ENCODE data around the gene TRIM45.

TRIM45 gene, protein sequence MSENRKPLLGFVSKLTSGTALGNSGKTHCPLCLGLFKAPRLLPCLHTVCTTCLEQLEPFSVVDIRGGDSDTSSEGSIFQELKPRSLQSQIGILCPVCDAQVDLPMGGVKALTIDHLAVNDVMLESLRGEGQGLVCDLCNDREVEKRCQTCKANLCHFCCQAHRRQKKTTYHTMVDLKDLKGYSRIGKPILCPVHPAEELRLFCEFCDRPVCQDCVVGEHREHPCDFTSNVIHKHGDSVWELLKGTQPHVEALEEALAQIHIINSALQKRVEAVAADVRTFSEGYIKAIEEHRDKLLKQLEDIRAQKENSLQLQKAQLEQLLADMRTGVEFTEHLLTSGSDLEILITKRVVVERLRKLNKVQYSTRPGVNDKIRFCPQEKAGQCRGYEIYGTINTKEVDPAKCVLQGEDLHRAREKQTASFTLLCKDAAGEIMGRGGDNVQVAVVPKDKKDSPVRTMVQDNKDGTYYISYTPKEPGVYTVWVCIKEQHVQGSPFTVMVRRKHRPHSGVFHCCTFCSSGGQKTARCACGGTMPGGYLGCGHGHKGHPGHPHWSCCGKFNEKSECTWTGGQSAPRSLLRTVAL

DNA sequence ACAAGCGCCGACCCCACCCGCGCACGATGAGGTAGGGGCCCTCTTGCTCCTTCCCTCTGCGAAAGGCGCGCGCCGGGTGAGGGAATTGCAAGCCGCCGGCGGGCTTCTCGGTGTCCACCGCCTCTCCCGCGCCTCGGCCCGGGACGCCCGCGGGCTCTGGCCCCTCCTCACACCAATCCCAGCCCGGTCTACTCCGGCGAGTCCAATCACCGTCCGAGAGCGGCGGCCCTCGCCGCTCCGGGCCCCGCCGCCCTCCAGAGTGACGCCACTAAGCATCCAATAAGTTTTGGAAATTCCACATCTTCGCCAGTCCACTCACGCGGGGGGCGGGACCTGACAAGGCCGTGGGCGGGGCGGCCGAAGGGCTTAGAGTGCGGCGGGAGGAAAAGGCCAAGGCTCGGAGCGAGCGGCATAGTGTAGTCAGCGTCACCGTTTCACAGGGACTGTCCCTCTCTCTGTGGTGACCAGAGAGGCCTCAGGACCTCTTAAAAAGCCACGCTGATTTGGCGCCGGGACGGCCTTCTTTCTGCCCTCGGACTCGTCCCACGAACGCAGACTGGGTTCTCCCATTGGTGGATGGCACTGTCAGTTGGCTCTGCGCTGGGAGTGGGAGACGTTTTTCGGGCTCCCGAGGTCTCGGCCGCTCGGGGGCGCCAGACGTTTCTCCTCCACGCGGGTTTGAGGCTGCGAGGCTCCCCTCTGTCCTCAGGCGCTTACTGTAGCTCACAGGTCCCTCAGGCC, at the start of gene TRIM45:
TSS of gene TRIM45 (minus strand) at position 161 of the 741 bp plus-strand sequence. CDS start 548 bp downstream, outside the sequence.
- ATAC-seq (ENCODE audit: low read depth) (peak; percentile 98), DNase-seq (ENCODE audit: low spot score) (peak; percentile 94)
- Histone ChIP-seq H3K36me3 (ENCODE audit: low read depth) (no peaks in the 10 kb centered on the region), H3K9me3 (ENCODE audit: severe bottlenecking) (no peaks in the 10 kb centered on the region), H3K4me1 (ENCODE audit: insufficient read depth, poor library complexity, severe bottlenecking) (peaks cover 3% of the 10 kb centered on the region), H3K27ac (ENCODE audit: poor library complexity, severe bottlenecking) (peak within 1 kb of the TSS; percentile 21), H3K4me3 (ENCODE audit: severe bottlenecking) (peak within 1 kb of the TSS; percentile 65), H3K27me3 (ENCODE audit: insufficient read depth, poor library complexity, severe bottlenecking) (no peaks in the 10 kb centered on the region)
- TF ChIP-seq, protein P1, sequence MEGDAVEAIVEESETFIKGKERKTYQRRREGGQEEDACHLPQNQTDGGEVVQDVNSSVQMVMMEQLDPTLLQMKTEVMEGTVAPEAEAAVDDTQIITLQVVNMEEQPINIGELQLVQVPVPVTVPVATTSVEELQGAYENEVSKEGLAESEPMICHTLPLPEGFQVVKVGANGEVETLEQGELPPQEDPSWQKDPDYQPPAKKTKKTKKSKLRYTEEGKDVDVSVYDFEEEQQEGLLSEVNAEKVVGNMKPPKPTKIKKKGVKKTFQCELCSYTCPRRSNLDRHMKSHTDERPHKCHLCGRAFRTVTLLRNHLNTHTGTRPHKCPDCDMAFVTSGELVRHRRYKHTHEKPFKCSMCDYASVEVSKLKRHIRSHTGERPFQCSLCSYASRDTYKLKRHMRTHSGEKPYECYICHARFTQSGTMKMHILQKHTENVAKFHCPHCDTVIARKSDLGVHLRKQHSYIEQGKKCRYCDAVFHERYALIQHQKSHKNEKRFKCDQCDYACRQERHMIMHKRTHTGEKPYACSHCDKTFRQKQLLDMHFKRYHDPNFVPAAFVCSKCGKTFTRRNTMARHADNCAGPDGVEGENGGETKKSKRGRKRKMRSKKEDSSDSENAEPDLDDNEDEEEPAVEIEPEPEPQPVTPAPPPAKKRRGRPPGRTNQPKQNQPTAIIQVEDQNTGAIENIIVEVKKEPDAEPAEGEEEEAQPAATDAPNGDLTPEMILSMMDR (IDR thresholded peaks at IDR 0.05; ENCODE audit: poor library complexity, severe bottlenecking), result peak; percentile 87

DNA sequence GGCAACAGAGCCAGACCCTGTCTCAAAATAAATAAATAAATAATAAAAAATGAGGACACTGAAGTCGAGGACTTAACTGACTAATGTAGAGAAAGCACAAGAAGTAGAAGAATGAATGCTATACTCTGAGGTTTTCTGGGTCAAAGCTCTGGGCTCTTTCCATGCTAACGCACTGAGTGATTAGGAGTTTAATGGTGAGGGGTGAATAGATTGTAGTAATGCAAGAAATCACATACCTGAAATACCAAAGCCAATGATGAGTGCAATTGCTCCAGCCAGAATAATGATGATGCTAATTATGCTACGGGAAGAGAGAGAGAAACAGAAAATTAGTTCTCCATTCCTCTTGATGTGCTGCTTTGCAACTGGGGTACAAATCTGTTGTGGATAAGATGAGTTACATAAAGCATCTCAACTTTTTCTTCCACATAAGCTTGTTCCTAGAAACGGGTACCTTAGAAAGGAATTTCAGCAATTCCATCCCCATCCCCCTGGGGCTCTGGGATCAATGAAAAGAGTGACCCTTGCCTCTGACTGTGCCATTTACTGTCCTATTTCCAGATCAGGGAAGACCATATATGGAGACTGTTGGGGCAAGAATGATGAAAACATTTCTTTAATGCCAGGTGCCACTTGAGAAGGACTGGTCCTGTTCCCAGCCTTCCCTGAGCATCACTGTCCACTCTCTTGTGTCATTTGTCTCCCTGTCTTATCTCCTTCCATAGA, 48.5 kb upstream of the TRIM45 start:
- H3K4me1 ChIP-seq (ENCODE audit: insufficient read depth, poor library complexity, severe bottlenecking), result peaks cover 4% of the 10 kb centered on the region
- no peak overlapping the region for H3K27ac ChIP-seq (ENCODE audit: poor library complexity, severe bottlenecking)
- no peak for ATAC-seq (ENCODE audit: low read depth)
- H3K4me3 ChIP-seq (ENCODE audit: severe bottlenecking), result no peak overlapping the region
- TF ChIP-seq, protein P1 (IDR thresholded peaks at IDR 0.05; ENCODE audit: poor library complexity, severe bottlenecking), result no peak
- DNase-seq (ENCODE audit: low spot score), result no peak
- no peaks in the 10 kb centered on the region for H3K36me3 ChIP-seq (ENCODE audit: low read depth)
- no peaks in the 10 kb centered on the region for H3K9me3 ChIP-seq (ENCODE audit: severe bottlenecking)
- H3K27me3 ChIP-seq (ENCODE audit: insufficient read depth, poor library complexity, severe bottlenecking), result no peaks in the 10 kb centered on the region

DNA sequence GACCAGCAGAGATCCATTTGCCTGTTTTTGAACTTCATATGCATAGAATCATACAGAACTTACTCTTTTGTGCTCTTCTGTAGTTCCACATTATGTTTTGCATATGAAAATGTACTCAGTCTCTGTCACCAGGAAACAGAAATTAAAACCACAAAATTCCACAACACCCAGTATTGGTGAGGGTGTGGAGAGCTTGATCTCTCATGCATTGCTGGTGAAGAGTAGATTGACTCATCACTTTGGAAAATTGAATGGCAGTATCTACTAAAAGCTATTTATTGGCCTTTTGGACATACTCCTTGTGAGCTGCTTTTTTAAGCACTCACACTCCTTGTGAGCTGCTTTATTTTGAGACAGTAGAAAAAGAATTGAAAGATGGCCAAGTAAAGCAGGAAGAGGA, 45.9 kb upstream of the TRIM45 start:
- H3K9me3 ChIP-seq (ENCODE audit: severe bottlenecking), result no peaks in the 10 kb centered on the region
- peaks cover 4% of the 10 kb centered on the region for H3K4me1 ChIP-seq (ENCODE audit: insufficient read depth, poor library complexity, severe bottlenecking)
- H3K36me3 ChIP-seq (ENCODE audit: low read depth), result no peaks in the 10 kb centered on the region
- TF ChIP-seq, protein P1 (IDR thresholded peaks at IDR 0.05; ENCODE audit: poor library complexity, severe bottlenecking), result no peak
- H3K27me3 ChIP-seq (ENCODE audit: insufficient read depth, poor library complexity, severe bottlenecking), result no peaks in the 10 kb centered on the region
- DNase-seq (ENCODE audit: low spot score) (no peak), ATAC-seq (ENCODE audit: low read depth) (no peak)
- H3K27ac ChIP-seq (ENCODE audit: poor library complexity, severe bottlenecking), result no peak overlapping the region
- H3K4me3 ChIP-seq (ENCODE audit: severe bottlenecking), result no peak overlapping the region

DNA sequence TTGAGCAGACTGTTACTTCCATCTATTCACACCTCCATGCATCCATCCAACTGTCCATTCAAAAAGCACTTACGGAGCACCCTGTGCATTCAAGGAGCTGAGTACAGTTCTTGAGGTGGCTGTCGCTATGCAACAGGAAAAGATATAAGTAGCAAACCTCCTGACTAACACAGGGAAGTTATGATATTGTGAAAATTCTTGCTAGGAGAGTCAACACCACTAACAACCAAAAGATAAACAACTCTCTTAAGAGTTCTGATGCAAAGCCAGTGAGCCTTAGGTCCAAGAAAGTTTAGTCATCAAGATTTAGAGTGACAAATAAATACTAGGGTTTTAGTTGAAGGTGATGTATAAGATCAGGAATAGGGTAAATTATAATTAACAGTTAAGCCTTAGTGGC, 44.5 kb upstream of the TRIM45 start:
- no peak overlapping the region for H3K27ac ChIP-seq (ENCODE audit: poor library complexity, severe bottlenecking)
- no peak overlapping the region for H3K4me3 ChIP-seq (ENCODE audit: severe bottlenecking)
- TF ChIP-seq, protein P1 (IDR thresholded peaks at IDR 0.05; ENCODE audit: poor library complexity, severe bottlenecking), result no peak
- H3K9me3 ChIP-seq (ENCODE audit: severe bottlenecking), result no peaks in the 10 kb centered on the region
- H3K4me1 ChIP-seq (ENCODE audit: insufficient read depth, poor library complexity, severe bottlenecking), result no peaks in the 10 kb centered on the region
- H3K36me3 ChIP-seq (ENCODE audit: low read depth), result no peaks in the 10 kb centered on the region
- ATAC-seq (ENCODE audit: low read depth) (0 out of 3 replicates have a peak, but pooled peaks have one; percentile 40), DNase-seq (ENCODE audit: low spot score) (no peak)
- H3K27me3 ChIP-seq (ENCODE audit: insufficient read depth, poor library complexity, severe bottlenecking), result no peaks in the 10 kb centered on the region

All from RWPE2 (cell line).